Sigmoid colon (tissue), 4 donors: ENCODE data around the gene USP38.

Experiments
- POLR2AphosphoS5 ChIP-seq, 4 donors: sonication (generic); formaldehyde crosslinking; IDR thresholded peaks; one replicate each; pipeline ENCODE4 v1.6.1; 2017; ENCODE audit warnings: antibody characterized with exemption in 4 of 4
- TF ChIP-seq, protein P1 (sequence below), 4 experiments: fragments of 450-650 bp in 3 of 4; fragments of 200-600 bp in 1 of 4; IDR thresholded peaks; one replicate each; pipeline ENCODE4 v1.5.1; 2016 to 2019; ENCODE audit warnings: antibody characterized with exemption in 4 of 4, mild to moderate bottlenecking in 3 of 4, moderate library complexity in 2 of 4

DNA sequence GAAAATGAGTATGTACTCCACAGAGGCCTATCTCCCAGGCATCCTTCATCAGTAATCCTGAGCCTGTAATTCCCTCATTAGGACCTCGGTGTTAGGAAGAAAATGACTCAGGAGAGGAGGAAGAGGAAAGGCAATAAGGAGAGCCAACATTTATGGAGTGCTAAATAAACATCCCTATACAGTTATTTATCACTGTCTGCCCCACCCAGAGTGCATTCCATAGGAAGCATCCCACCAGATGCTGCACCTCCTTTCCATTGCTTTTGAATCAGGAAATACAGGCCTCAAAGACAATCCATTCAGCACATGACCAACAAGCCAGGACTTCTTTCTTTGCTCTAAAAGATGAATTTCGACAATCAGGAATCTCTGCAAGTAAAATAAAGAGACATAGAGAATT is 47.6 kb downstream of the USP38 start:
- TF ChIP-seq, protein P1, sequence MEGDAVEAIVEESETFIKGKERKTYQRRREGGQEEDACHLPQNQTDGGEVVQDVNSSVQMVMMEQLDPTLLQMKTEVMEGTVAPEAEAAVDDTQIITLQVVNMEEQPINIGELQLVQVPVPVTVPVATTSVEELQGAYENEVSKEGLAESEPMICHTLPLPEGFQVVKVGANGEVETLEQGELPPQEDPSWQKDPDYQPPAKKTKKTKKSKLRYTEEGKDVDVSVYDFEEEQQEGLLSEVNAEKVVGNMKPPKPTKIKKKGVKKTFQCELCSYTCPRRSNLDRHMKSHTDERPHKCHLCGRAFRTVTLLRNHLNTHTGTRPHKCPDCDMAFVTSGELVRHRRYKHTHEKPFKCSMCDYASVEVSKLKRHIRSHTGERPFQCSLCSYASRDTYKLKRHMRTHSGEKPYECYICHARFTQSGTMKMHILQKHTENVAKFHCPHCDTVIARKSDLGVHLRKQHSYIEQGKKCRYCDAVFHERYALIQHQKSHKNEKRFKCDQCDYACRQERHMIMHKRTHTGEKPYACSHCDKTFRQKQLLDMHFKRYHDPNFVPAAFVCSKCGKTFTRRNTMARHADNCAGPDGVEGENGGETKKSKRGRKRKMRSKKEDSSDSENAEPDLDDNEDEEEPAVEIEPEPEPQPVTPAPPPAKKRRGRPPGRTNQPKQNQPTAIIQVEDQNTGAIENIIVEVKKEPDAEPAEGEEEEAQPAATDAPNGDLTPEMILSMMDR (IDR thresholded peaks at IDR 0.05), result no peak
- TF ChIP-seq POLR2AphosphoS5 (IDR thresholded peaks at IDR 0.05), result no peak
